Measurements from ENCODE around the gene ADGRV1. TPM values are rescaled to one million over a fixed set of nuclear protein-coding genes. Genes with fewer than 3 reads are reported as not detected.

Gene ADGRV1
- total RNA-seq, 1 experiment from 2014 or later = 64.8 TPM

- no peaks in the 10 kb centered on the region for H3K23me2 ChIP-seq (ENCODE audit: insufficient read length, low read depth, low read length, poor library complexity, severe bottlenecking)
- H2BK5ac ChIP-seq (ENCODE audit: insufficient read length, low read length) = no peak overlapping the region
- no peaks in the 10 kb centered on the region for H3K79me1 ChIP-seq (ENCODE audit: insufficient read depth, low read depth, low read length, poor library complexity, severe bottlenecking)
- H3K27ac ChIP-seq (ENCODE audit: insufficient read length, low read depth, low read length) = no peak overlapping the region
- H3K9ac ChIP-seq (ENCODE audit: extremely low read depth, insufficient read length, low read length) = no peak overlapping the region
- H3K9me3 Mint-ChIP-seq = no peaks in the 10 kb centered on the region
- no peak overlapping the region for H3K56ac ChIP-seq (ENCODE audit: insufficient read length, low read depth, low read length)
- no peaks in the 10 kb centered on the region for H3K79me2 ChIP-seq (ENCODE audit: insufficient read depth, low read length)
- no peak overlapping the region for H3K4ac ChIP-seq (ENCODE audit: low read depth, low read length)
- H3K23ac ChIP-seq (ENCODE audit: insufficient read length, low read depth, low read length) = no peak overlapping the region
- no peak overlapping the region for H3T11ph ChIP-seq (ENCODE audit: low read length)
- H2BK120ac ChIP-seq (ENCODE audit: low read depth, low read length, poor library complexity, severe bottlenecking) = no peak overlapping the region
- H4K91ac ChIP-seq (ENCODE audit: insufficient read length, low read depth, low read length) = no peak overlapping the region
- H3K4me1 Mint-ChIP-seq = peaks cover 5 to 12% of the 10 kb centered on the region in 2 experiments; a peak in 3 of 4 replicates
- H3K9me3 ChIP-seq (ENCODE audit: control insufficient read depth, low read depth, low read length) = no peaks in the 10 kb centered on the region
- H2AK5ac ChIP-seq (ENCODE audit: insufficient read length, low read length) = no peak overlapping the region
- no CpG with 5 or more reads among the region's 1 CpG for WGBS (ENCODE audit: extremely low coverage, insufficient read length, low lambda C conversion rate)
- no peak overlapping the region for H2BK15ac ChIP-seq (ENCODE audit: low read depth, low read length)
- H3K27me3 Mint-ChIP-seq (ENCODE audit: low read depth) = no peaks in the 10 kb centered on the region
- no peak overlapping the region for H2BK12ac ChIP-seq (ENCODE audit: insufficient read length, low read depth, low read length)
- H3K27ac Mint-ChIP-seq = no peak overlapping the region
- H3K18ac ChIP-seq (ENCODE audit: insufficient read length, low read depth, low read length) = no peak overlapping the region
- H2BK20ac ChIP-seq (ENCODE audit: low read depth, low read length, poor library complexity, severe bottlenecking) = no peak overlapping the region
- H3K14ac ChIP-seq (ENCODE audit: insufficient read depth, low read length) = no peak overlapping the region
- no peak overlapping the region for H4K5ac ChIP-seq (ENCODE audit: insufficient read length, low read depth, low read length)
- H3K36me3 Mint-ChIP-seq (ENCODE audit: insufficient read depth in 1 of 3, low read depth in 3 of 3) = peaks cover 1 to 5% (median 4%) of the 10 kb centered on the region in 3 experiments; a peak in 2 of 7 replicates
- peaks cover 3% of the 10 kb centered on the region; the same call in 1 of the 2 replicates for H3K4me1 ChIP-seq (ENCODE audit: insufficient read depth, low read length)
- H3K4me3 Mint-ChIP-seq = no peak overlapping the region
- no peak overlapping the region for H2AFZ ChIP-seq (ENCODE audit: low read length)
- H3K27me3 ChIP-seq (ENCODE audit: insufficient read depth, low read length) = no peaks in the 10 kb centered on the region
- no peak for TF ChIP-seq CTCF (conservative IDR thresholded peaks at IDR 0.05)
- H4K8ac ChIP-seq (replicated peaks; ENCODE audit: insufficient read length, low read depth, low read length) = no peak overlapping the region
- no peaks in the 10 kb centered on the region for H4K20me1 ChIP-seq (ENCODE audit: control insufficient read depth, insufficient read depth, insufficient read length)
- H3K4me2 ChIP-seq (ENCODE audit: insufficient read depth, insufficient read length, low read length) = no peak overlapping the region
- DNase-seq = no peak
Observed at GRCh38 chr5:91053741-91054025, 495.1 kb downstream of the ADGRV1 start.

Measured in H9 (cell line).